Heart left ventricle (tissue), 16 donors: ENCODE measurements around the gene RBKS. TPM values are rescaled to one million over a fixed set of nuclear protein-coding genes. Genes with fewer than 3 reads are reported as not detected.

ENCODE experiments used
- ATAC-seq, 4 donors: fragments of 200-7000 bp; cut with Tn5 transposase; one replicate each; pipeline ENCODE4 v1.9.1; 2020 to 2022; ENCODE audit warnings: moderate library complexity in 4 of 4, mild to moderate bottlenecking in 3 of 4, moderate number of reproducible peaks in 1 of 4
- DNase-seq, 5 donors: peaks; one replicate each; pipeline ENCODE4 v3.0.0-alpha.2; 2020
- H3K27ac ChIP-seq, 12 donors: fragments of 200-600 bp; sonication (generic) in 4 of 12; one replicate each; pipeline versions ENCODE4 v1.5.0 to v1.8.0; 2016 to 2022; ENCODE audit warnings: mild to moderate bottlenecking in 2 of 12
- H3K27me3 ChIP-seq, 9 donors: fragments of 200-600 bp; sonication (generic) in 2 of 9; one replicate each; pipeline versions ENCODE4 v1.5.1 to v1.8.0; 2016 to 2022; ENCODE audit warnings: mild to moderate bottlenecking in 3 of 9
- H3K36me3 ChIP-seq, 9 donors: fragments of 200-600 bp; sonication (generic) in 2 of 9; one replicate each; pipeline versions ENCODE4 v1.5.0 to v1.8.0; 2018 to 2022; ENCODE audit warnings: mild to moderate bottlenecking in 2 of 9
- H3K4me1 ChIP-seq, 12 donors: fragments of 200-600 bp; sonication (generic) in 4 of 12; one replicate each; pipeline versions ENCODE4 v1.5.0 to v1.8.0; 2016 to 2022; ENCODE audit warnings: mild to moderate bottlenecking in 3 of 12
- H3K4me3 ChIP-seq, 12 donors: fragments of 200-600 bp; sonication (generic) in 4 of 12; one replicate each; pipeline versions ENCODE4 v1.5.0 to v1.8.0; 2017 to 2022; ENCODE audit warnings: mild to moderate bottlenecking in 9 of 12, moderate library complexity in 4 of 12
- H3K9me3 ChIP-seq, 12 donors: fragments of 200-600 bp; sonication (generic) in 4 of 12; one replicate each; pipeline versions ENCODE4 v1.5.0 to v1.8.0; 2016 to 2022; ENCODE audit warnings: mild to moderate bottlenecking in 1 of 12
- POLR2A ChIP-seq, 2 donors: fragments of 450-650 bp; IDR thresholded peaks; one replicate each; pipeline ENCODE4 v1.6.1; 2017; ENCODE audit warnings: antibody characterized with exemption in 2 of 2, mild to moderate bottlenecking in 2 of 2, moderate library complexity in 2 of 2
- WGBS, 4 donors: extraction: QIAGEN DNeasy Blood & Tissue Kit in 2 of 4; methylation state at CpG; one replicate each; pipeline versions ENCODE4 v1.1.5 to v1.1.7; 2013 to 2018; 5-methylcytosine and 5-hydroxymethylcytosine counted together
- intact Hi-C, 10 donors: fragments of 100-400 bp; cut with DNase I; formaldehyde crosslinking; loops; one replicate each; pipeline versions ENCODE4 v1.11.1 to v1.14.2; 2022
- polyA plus RNA-seq, 2 donors: library from polyadenylated mRNA; stranded (reverse); fragments of 200-250 nt; gene quantifications; one replicate each; pipeline ENCODE4 v1.2.3, GENCODE V29; 2013
- total RNA-seq, 9 donors: library from RNA; depleted of rRNA in 2 of 9; stranded (reverse); fragments of >200 nt in 2 of 9; fragmentation: NEBNext Ultra II Directional in 3 of 9; extraction: Animal tissue kit (Norgen Biotek cat#: 25700) in 3 of 9; gene quantifications; one replicate each; pipeline versions ENCODE4 v1.1.0 to v1.2.4, GENCODE V29; 2016 to 2023
- TF ChIP-seq, protein P1 (sequence below), 12 donors: fragments of 200-600 bp; sonication (generic) in 4 of 12; IDR thresholded peaks; one replicate each; pipeline versions ENCODE4 v1.5.0 to v1.8.0; 2018 to 2022; ENCODE audit warnings: antibody characterized with exemption in 12 of 12, mild to moderate bottlenecking in 5 of 12
- donor health status: ischemic (EF 13 %, LVEDD 7.1; RV severe dilation, severe dysfunction).
- donor health status: healthy with polysubstance abuse.
- donor health status: DM: no; HTN: yes; CAD: no.
- donor health status: DM: no; HTN: no; CAD: no.
- donor health status: ischemic (EF 25% LVEDD 6.9; RV normal size, moderate dysfunction).
- donor health status: ischemic (EF 25% LVEDD 5.7; RV mildly dilated, moderate dysfunction).
- donor health status: healthy.
- donor health status: DM: yes; HTN: yes; CAD: no.
- donor health status: ischemic (EF 35%, LVEDD 5.7; RV mildly dilated, moderate dysfunction).
- donor health status: nonischemic (EF 11% LVEDD 7.7; RV severe dilation, severe dysfunction).
- donor health status: DM: yes; HTN: yes; CAD: no.
- donor health status: PGD.
- donor health status: ischemic (EF 29% LVEDD 5.4; RV normal size, mild dysfunction).
- donor health status: nonischemic (EF 23%, LVEDD 6.1; RV moderate dilation, normal function).

The RBKS gene
- total and polyA plus RNA-seq, 11 donors: 1.3 to 6.0 (median 4.0) TPM

DNA sequence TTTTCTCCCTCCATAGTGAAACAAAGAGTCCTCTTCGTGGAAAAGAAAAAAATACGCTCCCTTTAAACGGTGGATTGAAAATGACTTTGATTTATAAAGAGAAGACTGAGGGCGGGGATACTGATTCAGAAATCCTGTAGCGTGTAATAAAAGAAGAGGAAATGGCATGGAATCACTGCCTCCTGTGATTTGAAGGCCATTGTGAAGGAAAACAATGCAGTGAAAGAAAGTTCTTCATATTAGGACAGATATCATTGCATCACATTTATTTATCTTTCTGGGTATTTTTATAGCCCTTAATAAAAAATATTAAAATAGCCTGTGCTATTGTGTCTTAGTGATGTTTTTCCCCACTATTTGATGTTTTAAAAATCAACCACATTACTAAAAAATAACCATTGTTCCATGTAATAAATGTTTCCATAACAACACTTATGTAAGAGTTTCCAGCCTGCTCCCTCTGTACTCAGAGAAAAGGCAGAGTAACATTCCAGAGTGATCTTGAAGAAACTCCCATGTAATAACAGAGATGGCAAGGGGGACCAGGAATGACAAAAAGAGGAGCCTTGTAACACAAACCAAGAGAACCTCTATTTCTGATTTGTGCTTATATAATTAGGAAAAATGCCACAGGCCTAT, 110.7 kb downstream of the RBKS start:
- DNase-seq: no peak
- TF ChIP-seq, protein P1, sequence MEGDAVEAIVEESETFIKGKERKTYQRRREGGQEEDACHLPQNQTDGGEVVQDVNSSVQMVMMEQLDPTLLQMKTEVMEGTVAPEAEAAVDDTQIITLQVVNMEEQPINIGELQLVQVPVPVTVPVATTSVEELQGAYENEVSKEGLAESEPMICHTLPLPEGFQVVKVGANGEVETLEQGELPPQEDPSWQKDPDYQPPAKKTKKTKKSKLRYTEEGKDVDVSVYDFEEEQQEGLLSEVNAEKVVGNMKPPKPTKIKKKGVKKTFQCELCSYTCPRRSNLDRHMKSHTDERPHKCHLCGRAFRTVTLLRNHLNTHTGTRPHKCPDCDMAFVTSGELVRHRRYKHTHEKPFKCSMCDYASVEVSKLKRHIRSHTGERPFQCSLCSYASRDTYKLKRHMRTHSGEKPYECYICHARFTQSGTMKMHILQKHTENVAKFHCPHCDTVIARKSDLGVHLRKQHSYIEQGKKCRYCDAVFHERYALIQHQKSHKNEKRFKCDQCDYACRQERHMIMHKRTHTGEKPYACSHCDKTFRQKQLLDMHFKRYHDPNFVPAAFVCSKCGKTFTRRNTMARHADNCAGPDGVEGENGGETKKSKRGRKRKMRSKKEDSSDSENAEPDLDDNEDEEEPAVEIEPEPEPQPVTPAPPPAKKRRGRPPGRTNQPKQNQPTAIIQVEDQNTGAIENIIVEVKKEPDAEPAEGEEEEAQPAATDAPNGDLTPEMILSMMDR (IDR thresholded peaks at IDR 0.05): no peak
- no peak for TF ChIP-seq POLR2A (IDR thresholded peaks at IDR 0.05)
- peak in 2 of 4 donors; percentile 22 to 76 for ATAC-seq
- no peak overlapping the region for H3K4me3 ChIP-seq
- peak overlapping the region in 11 of 12 donors; percentile 44 to 92 (median 70) for H3K27ac ChIP-seq
- peaks cover 0 to 69% (median 39%) of the 10 kb centered on the region in 12 donors for H3K4me1 ChIP-seq
- WGBS, 4 donors: 56 to 64% (median 58%) methylated on average over 5 of the region's 5 CpGs
- no peaks in the 10 kb centered on the region for H3K9me3 ChIP-seq
- peaks cover 0 to 62% (median 26%) of the 10 kb centered on the region in 9 donors for H3K36me3 ChIP-seq
- H3K27me3 ChIP-seq: no peaks in the 10 kb centered on the region
- intact Hi-C loops: loop anchor here in 5 of 10 donors (10.0 kb wide), 4 partner anchors 55 to 615 kb away; partner anchors contain the start of genes FOSL2 (in 3 of the 5), BABAM2 (in 1 of the 5) and RBKS (in 1 of the 5)

DNA sequence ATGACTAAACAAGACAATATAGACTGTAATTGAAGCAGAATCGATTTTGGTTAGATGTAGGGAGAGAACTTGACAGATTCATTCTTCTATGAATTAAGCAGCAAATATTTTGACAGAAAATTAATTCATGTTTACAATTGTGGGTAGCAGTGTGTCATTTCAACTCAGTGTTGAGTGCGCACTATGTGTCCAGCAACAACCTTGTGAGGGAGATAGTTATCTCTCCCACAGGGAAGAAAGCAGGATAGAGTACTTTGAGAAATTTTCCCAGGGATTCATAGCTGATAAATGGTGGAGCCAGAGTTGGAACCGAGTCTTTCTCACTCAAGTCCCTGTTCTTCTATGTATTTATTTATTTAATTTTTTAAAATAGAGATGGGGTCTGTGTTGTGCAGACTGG, 113.5 kb downstream of the RBKS start:
- intact Hi-C loops: loop anchor here in 5 of 10 donors (2.0 to 10.0 kb wide), 5 partner anchors 18 to 618 kb away; partner anchors contain the start of genes FOSL2 (in 3 of the 5), BABAM2 (in 1 of the 5) and RBKS (in 1 of the 5)
- 86 to 94% (median 92%) methylated on average over 3 of the region's 3 CpGs for WGBS, 4 donors
- Histone ChIP-seq H3K27me3 (no peaks in the 10 kb centered on the region), H3K36me3 (peaks cover 0 to 69% (median 33%) of the 10 kb centered on the region in 9 donors), H3K27ac (peak overlapping the region in 10 of 12 donors; percentile 27 to 95 (median 76)), H3K4me1 (peaks cover 5 to 92% (median 60%) of the 10 kb centered on the region in 12 donors), H3K9me3 (no peaks in the 10 kb centered on the region), H3K4me3 (no peak overlapping the region)
- TF ChIP-seq, protein P1 (IDR thresholded peaks at IDR 0.05): no peak
- no peak for TF ChIP-seq POLR2A (IDR thresholded peaks at IDR 0.05)
- DNase-seq: no peak
- ATAC-seq: no peak

DNA sequence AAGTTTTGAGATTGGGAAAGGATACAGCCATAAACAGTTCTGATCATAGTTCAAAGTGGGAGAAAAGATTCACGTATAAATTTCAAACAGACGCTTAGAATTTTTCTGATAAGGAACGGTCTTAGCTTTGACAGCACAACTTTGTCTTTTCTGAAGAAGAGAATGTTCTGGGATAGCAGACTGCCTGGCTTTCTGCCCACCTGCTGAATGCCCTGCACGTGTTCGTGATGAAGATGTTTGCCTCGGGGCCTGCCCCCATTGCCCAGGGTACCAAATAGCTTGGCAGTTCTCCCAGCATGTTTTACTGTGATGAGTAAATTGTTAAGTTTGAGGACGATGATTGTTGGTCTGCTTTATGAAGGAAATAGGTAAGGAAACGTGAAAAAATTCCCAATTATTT, 114.1 kb downstream of the RBKS start:
- DNase-seq (peak in 3 of 5 donors; percentile 37 to 82 (median 63)), ATAC-seq (peak in 1 of 4 donors; percentile 17)
- no peak overlapping the region for H3K4me3 ChIP-seq
- TF ChIP-seq POLR2A (IDR thresholded peaks at IDR 0.05): no peak
- TF ChIP-seq, protein P1 (IDR thresholded peaks at IDR 0.05): no peak
- H3K4me1 ChIP-seq: peaks cover 5 to 88% (median 58%) of the 10 kb centered on the region in 12 donors
- no peaks in the 10 kb centered on the region for H3K27me3 ChIP-seq
- peaks cover 0 to 69% (median 33%) of the 10 kb centered on the region in 9 donors for H3K36me3 ChIP-seq
- no peaks in the 10 kb centered on the region for H3K9me3 ChIP-seq
- H3K27ac ChIP-seq: peak overlapping the region in 10 of 12 donors; percentile 27 to 95 (median 76)
- 39 to 42% (median 40%) methylated on average over 8 of the region's 8 CpGs for WGBS, 4 donors
- intact Hi-C loops: loop anchor here in 5 of 10 donors (2.0 to 10.0 kb wide), 5 partner anchors 19 to 619 kb away; partner anchors contain the start of genes FOSL2 (in 3 of the 5), BABAM2 (in 1 of the 5) and RBKS (in 1 of the 5)

DNA sequence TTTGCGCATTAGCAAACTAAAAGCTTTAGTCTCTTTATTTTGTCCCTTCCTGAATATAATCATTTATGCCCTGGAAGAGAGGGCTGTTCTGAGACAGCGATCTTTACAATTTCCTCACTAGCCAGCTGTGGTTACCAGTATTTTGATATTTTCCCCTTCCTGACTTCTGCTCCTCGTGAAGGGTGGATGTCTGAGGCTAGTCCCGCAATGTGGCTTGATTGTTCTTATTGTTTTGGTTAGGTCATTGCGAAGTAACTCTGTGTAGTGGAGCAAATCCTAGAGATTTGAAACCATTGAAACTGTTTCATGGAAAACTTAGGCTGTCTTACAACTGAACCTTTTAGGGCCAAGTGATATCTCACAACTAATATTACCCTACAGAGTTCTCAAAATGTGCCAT, 116.2 kb downstream of the RBKS start:
- Histone ChIP-seq H3K36me3 (peaks cover 0 to 48% (median 20%) of the 10 kb centered on the region in 9 donors), H3K27ac (peak overlapping the region in 8 of 12 donors; percentile 46 to 95 (median 92)), H3K9me3 (no peaks in the 10 kb centered on the region), H3K4me1 (peaks cover 9 to 68% (median 47%) of the 10 kb centered on the region in 12 donors), H3K4me3 (peak overlapping the region in 6 of 12 donors; percentile 70 to 88 (median 74)), H3K27me3 (no peaks in the 10 kb centered on the region)
- intact Hi-C loops: loop anchor here in 7 of 10 donors (1.0 to 10.0 kb wide), 9 partner anchors 47 to 621 kb away; partner anchors contain the start of genes FOSL2 (in 3 of the 7), BABAM2 (in 2 of the 7) and RBKS (in 2 of the 7)
- TF ChIP-seq, protein P1 (IDR thresholded peaks at IDR 0.05): no peak
- TF ChIP-seq POLR2A (IDR thresholded peaks at IDR 0.05): no peak
- no peak for DNase-seq
- WGBS, 4 donors: 66 to 77% (median 75%) methylated on average over 5 of the region's 5 CpGs
- ATAC-seq: no peak
